ENCODE data around the gene NPRL2. TPM values are rescaled to one million over a fixed set of nuclear protein-coding genes. Genes with fewer than 3 reads are reported as not detected.
"Not testable (repeated sequence)": the region's sequence is repeated elsewhere in the genome, so short reads cannot be mapped to it uniquely, and the experiment has no call there.

The NPRL2 gene
- total RNA-seq, 2 experiments from 2014 or later: 27.9 to 52.5 TPM

DNA sequence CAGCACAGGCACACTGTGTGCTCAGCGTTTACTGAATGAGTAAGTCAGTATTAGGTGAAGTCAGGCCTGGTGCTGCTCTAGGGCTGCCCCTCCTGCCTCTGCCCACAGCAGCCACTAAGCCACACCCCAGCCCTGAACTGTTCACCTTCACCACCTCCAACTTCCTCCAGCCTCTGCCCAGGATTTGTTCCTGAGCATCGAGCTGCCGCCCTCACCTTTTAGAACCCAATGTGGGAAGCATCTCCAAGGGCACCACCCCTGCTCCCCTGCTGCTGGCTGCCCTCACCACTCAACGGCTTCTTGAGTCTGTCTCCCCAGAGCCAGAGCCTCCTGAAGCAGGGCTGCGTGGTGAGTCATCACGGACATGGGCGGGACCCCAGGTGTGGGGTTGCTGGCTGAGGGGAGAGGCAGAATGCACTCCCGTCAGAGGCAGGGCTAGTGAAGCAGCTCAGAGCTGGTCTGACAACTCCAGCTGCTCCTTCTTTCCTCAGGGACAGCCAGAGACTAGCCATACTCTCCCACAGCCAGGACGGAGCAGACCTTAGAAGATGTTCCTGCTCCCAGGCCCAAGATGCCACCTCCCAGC is 33.8 kb downstream of the NPRL2 start:
- Histone ChIP-seq H3K9me2 (ENCODE audit: insufficient read depth, low read length) (no peaks in the 10 kb centered on the region), H3K36me3 (ENCODE audit: insufficient read depth, low read length) (0 out of 2 replicates have a peak, but pooled peaks cover 6% of the 10 kb centered on the region), H4K20me1 (ENCODE audit: insufficient read depth, low read length) (no peaks in the 10 kb centered on the region), H3K4me2 (ENCODE audit: low read length) (peak overlapping the region; percentile 6; the same call in 1 of the 2 replicates), H3K4me3 (ENCODE audit: low read depth, low read length, poor library complexity, severe bottlenecking) (no peak overlapping the region), H3K27ac (ENCODE audit: low read depth, low read length, poor library complexity, severe bottlenecking) (no peak overlapping the region), H3K4me1 (ENCODE audit: insufficient read depth, low read length, poor library complexity, severe bottlenecking) (peaks cover 42% of the 10 kb centered on the region), H2AFZ (ENCODE audit: low read length) (no peak overlapping the region), H3K9me3 (ENCODE audit: low read length) (no peaks in the 10 kb centered on the region), H3K79me2 (ENCODE audit: insufficient read depth, low read depth, low read length) (no peaks in the 10 kb centered on the region)
- POLR2A ChIA-PET: interaction anchor here (1.6 kb wide), 2 partner anchors 11 to 17 kb away, joined by 4 to 8 read pairs; partner anchors contain the start of genes HYAL3, NAA80 and TUSC2
- DNase-seq (ENCODE audit: low spot score): peak; percentile 42
- CTCF ChIA-PET (ENCODE audit: unreplicated experiment): no interaction called here
- TF ChIP-seq, protein P1, sequence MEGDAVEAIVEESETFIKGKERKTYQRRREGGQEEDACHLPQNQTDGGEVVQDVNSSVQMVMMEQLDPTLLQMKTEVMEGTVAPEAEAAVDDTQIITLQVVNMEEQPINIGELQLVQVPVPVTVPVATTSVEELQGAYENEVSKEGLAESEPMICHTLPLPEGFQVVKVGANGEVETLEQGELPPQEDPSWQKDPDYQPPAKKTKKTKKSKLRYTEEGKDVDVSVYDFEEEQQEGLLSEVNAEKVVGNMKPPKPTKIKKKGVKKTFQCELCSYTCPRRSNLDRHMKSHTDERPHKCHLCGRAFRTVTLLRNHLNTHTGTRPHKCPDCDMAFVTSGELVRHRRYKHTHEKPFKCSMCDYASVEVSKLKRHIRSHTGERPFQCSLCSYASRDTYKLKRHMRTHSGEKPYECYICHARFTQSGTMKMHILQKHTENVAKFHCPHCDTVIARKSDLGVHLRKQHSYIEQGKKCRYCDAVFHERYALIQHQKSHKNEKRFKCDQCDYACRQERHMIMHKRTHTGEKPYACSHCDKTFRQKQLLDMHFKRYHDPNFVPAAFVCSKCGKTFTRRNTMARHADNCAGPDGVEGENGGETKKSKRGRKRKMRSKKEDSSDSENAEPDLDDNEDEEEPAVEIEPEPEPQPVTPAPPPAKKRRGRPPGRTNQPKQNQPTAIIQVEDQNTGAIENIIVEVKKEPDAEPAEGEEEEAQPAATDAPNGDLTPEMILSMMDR (conservative IDR thresholded peaks at IDR 0.05; ENCODE audit: low read length): no peak
- TF ChIP-seq EZH2phosphoT487 (IDR thresholded peaks at IDR 0.05; ENCODE audit: borderline replicate concordance, low read depth, low read length): no peak
- no TSS peak for BruUV-seq (replicated peaks)
- intact Hi-C loops (cut with micrococcal nuclease; ENCODE audit: unreplicated experiment): no loop called here

DNA sequence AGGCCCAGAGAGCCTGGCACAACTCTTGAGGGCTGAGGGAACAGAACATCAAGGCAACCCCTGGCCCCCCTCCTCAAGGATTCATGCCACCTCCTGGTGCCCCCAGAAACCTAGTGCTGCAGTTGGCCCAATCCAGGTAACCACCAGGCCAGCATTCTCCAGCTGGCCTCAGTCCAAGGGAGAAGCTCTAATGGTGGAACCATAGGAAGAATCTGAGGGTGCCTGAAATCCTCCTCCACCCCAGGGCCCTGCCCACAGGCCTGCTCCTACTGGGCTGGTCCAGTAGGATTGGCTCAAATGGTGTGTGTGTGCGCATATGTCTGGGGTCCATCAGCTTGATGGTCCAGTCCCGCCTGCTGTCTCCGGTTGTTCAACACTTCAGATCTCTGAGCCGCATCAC is 35.8 kb downstream of the NPRL2 start:
- H3K9me3 ChIP-seq (ENCODE audit: low read length): no peaks in the 10 kb centered on the region; the same call in 1 of the 2 replicates
- H3K79me2 ChIP-seq (ENCODE audit: insufficient read depth, low read depth, low read length): no peaks in the 10 kb centered on the region
- 0 out of 2 replicates have a peak, but pooled peaks cover 6% of the 10 kb centered on the region for H3K36me3 ChIP-seq (ENCODE audit: insufficient read depth, low read length)
- H3K4me3 ChIP-seq (ENCODE audit: low read depth, low read length, poor library complexity, severe bottlenecking): no peak overlapping the region
- no peak for DNase-seq (ENCODE audit: low spot score)
- no peaks in the 10 kb centered on the region for H4K20me1 ChIP-seq (ENCODE audit: insufficient read depth, low read length)
- no peak overlapping the region for H2AFZ ChIP-seq (ENCODE audit: low read length)
- peaks cover 32% of the 10 kb centered on the region for H3K4me1 ChIP-seq (ENCODE audit: insufficient read depth, low read length, poor library complexity, severe bottlenecking)
- CTCF ChIA-PET (ENCODE audit: unreplicated experiment): interaction anchor here (0.6 to 0.7 kb wide), 3 partner anchors 18 to 39 kb away, joined by 3 to 6 read pairs (median 3); no protein-coding TSS in a partner anchor
- TF ChIP-seq, protein P1 (conservative IDR thresholded peaks at IDR 0.05; ENCODE audit: low read length): no peak
- no peak for TF ChIP-seq EZH2phosphoT487 (IDR thresholded peaks at IDR 0.05; ENCODE audit: borderline replicate concordance, low read depth, low read length)
- intact Hi-C loops (cut with micrococcal nuclease; ENCODE audit: unreplicated experiment): no loop called here
- no peak overlapping the region for H3K27ac ChIP-seq (ENCODE audit: low read depth, low read length, poor library complexity, severe bottlenecking)
- no peaks in the 10 kb centered on the region for H3K9me2 ChIP-seq (ENCODE audit: insufficient read depth, low read length)
- BruUV-seq (replicated peaks): no TSS peak
- no peak overlapping the region for H3K4me2 ChIP-seq (ENCODE audit: low read length)
- POLR2A ChIA-PET: interaction anchor here (0.6 kb wide), 1 partner anchor 243 kb away, joined by 7 read pairs; no protein-coding TSS in a partner anchor

DNA sequence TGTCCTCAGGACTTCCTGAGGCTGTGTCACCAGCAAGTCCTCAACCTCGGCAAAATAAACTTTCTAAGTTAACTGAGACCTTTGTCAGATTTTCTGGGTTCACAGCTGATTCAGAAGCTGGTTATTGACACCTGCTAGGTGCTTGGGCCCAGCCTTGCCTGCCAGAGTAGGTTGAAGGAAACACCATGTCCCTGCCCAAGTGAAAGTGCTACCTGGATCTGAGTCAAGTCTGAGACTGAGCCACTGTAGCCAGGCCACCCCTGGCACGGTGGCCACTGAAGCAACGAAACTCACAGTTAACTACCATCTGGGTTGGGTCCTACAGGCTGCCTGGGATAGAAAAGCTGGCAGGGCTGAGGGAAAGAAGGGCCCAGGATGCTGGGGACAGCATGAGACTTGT is 36.2 kb downstream of the NPRL2 start:
- Histone ChIP-seq H2AFZ (ENCODE audit: low read length) (no peak overlapping the region), H3K9me3 (ENCODE audit: low read length) (peaks cover 3% of the 10 kb centered on the region; the same call in 1 of the 2 replicates), H3K4me3 (ENCODE audit: low read depth, low read length, poor library complexity, severe bottlenecking) (no peak overlapping the region), H3K36me3 (ENCODE audit: insufficient read depth, low read length) (0 out of 2 replicates have a peak, but pooled peaks cover 6% of the 10 kb centered on the region), H4K20me1 (ENCODE audit: insufficient read depth, low read length) (no peaks in the 10 kb centered on the region), H3K79me2 (ENCODE audit: insufficient read depth, low read depth, low read length) (no peaks in the 10 kb centered on the region), H3K27ac (ENCODE audit: low read depth, low read length, poor library complexity, severe bottlenecking) (no peak overlapping the region), H3K4me2 (ENCODE audit: low read length) (no peak overlapping the region), H3K4me1 (ENCODE audit: insufficient read depth, low read length, poor library complexity, severe bottlenecking) (peaks cover 31% of the 10 kb centered on the region), H3K9me2 (ENCODE audit: insufficient read depth, low read length) (no peaks in the 10 kb centered on the region)
- intact Hi-C loops (cut with micrococcal nuclease; ENCODE audit: unreplicated experiment): no loop called here
- CTCF ChIA-PET (ENCODE audit: unreplicated experiment): interaction anchor here (0.6 kb wide), 1 partner anchor 18 kb away, joined by 3 read pairs; no protein-coding TSS in a partner anchor
- no peak for TF ChIP-seq EZH2phosphoT487 (IDR thresholded peaks at IDR 0.05; ENCODE audit: borderline replicate concordance, low read depth, low read length)
- TF ChIP-seq, protein P1 (conservative IDR thresholded peaks at IDR 0.05; ENCODE audit: low read length): no peak
- POLR2A ChIA-PET: interaction anchor here (1.0 kb wide), 1 partner anchor 15 kb away, joined by 3 read pairs; the partner anchor contains the start of genes HYAL3 and NAA80
- no TSS peak for BruUV-seq (replicated peaks)
- DNase-seq (ENCODE audit: low spot score): no peak

DNA sequence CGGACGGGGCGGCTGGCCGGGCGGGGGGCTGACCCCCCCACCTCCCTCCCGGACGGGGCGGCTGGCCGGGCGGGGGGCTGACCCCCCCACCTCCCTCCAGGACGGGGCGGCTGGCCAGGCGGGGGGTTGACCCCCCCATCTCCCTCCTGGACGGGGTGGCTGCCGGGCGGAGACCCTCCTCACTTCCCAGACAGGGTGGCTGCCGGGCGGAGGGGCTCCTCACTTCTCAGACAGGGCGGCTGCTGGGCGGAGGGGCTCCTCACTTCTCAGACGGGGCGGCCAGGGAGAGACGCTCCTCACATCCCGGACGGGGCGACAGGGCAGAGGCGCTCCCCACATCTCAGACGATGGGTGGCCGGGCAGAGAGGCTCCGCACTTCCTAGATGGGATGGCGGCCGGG is 38.5 kb downstream of the NPRL2 start:
- H4K20me1 ChIP-seq (ENCODE audit: insufficient read depth, low read length); H3K9me2 ChIP-seq (ENCODE audit: insufficient read depth, low read length); CTCF ChIA-PET (ENCODE audit: unreplicated experiment); intact Hi-C loops (cut with micrococcal nuclease; ENCODE audit: unreplicated experiment); H3K4me3 ChIP-seq (ENCODE audit: low read depth, low read length, poor library complexity, severe bottlenecking); H3K4me2 ChIP-seq (ENCODE audit: low read length); H3K27ac ChIP-seq (ENCODE audit: low read depth, low read length, poor library complexity, severe bottlenecking); H3K4me1 ChIP-seq (ENCODE audit: insufficient read depth, low read length, poor library complexity, severe bottlenecking); DNase-seq (ENCODE audit: low spot score); H3K36me3 ChIP-seq (ENCODE audit: insufficient read depth, low read length); H3K9me3 ChIP-seq (ENCODE audit: low read length); BruUV-seq (replicated peaks); H2AFZ ChIP-seq (ENCODE audit: low read length); POLR2A ChIA-PET; H3K79me2 ChIP-seq (ENCODE audit: insufficient read depth, low read depth, low read length): not testable (repeated sequence)
